HG03558 (cell line): ENCODE data around the gene AOC2.
"Not testable (repeated sequence)": the region's sequence is repeated elsewhere in the genome, so short reads cannot be mapped to it uniquely, and the experiment has no call there.

Source experiments
- ATAC-seq: cut with Tn5 transposase; IDR thresholded peaks from one replicate; pipeline ENCODE4 v1.9.1; 2021; ENCODE audit warnings: moderate number of reproducible peaks; ENCODE audit not compliant: unreplicated experiment; ENCODE audit errors: extremely low read depth

The AOC2 gene

GRCh38 chr17:42832213-42832933 is 12.0 kb upstream of the AOC2 start:
- no peak for ATAC-seq

- peak; percentile 72 for ATAC-seq
These were observed 11.2 kb upstream of the AOC2 start, which contains the start of gene PSME3 for GRCh38 chr17:42832934-42833766. Gene PSME3, plus strand, starts transcription at chr17:42833397. Its CDS starts 235 bp downstream, at chr17:42833632.

- ATAC-seq: no peak
These were observed 10.5 kb upstream of the AOC2 start for GRCh38 chr17:42833767-42834422.

GRCh38 chr17:42835732-42836131 is 8.6 kb upstream of the AOC2 start:
- no peak for ATAC-seq

GRCh38 chr17:42841975-42842685 is 2.2 kb upstream of the AOC2 start:
- ATAC-seq: no peak

- no peak for ATAC-seq
These were observed 934 bp upstream of the AOC2 start for GRCh38 chr17:42843358-42843934.

GRCh38 chr17:42844761-42845555 is 578 bp downstream of the AOC2 start:
- ATAC-seq: no peak

GRCh38 chr17:42845556-42845917 is 1.2 kb downstream of the AOC2 start:
- no peak for ATAC-seq

GRCh38 chr17:42845918-42846593 is 1.7 kb downstream of the AOC2 start:
- no peak for ATAC-seq

- no peak for ATAC-seq
These were observed 2.4 kb downstream of the AOC2 start for GRCh38 chr17:42846594-42847280.

- no peak for ATAC-seq
These were observed 3.7 kb downstream of the AOC2 start for GRCh38 chr17:42848093-42848492.

- ATAC-seq: no peak
These were observed 4.7 kb downstream of the AOC2 start for GRCh38 chr17:42849031-42849430.

- ATAC-seq: no peak
These were observed 5.2 kb downstream of the AOC2 start for GRCh38 chr17:42849451-42850181.

- ATAC-seq: no peak
These were observed 6.6 kb downstream of the AOC2 start, which contains the start of gene AOC3 for GRCh38 chr17:42850954-42851353. Gene AOC3, plus strand, starts transcription at chr17:42851199. Its CDS starts 145 bp downstream, at chr17:42851344.

GRCh38 chr17:42851371-42852240 is 7.2 kb downstream of the AOC2 start:
- ATAC-seq: not testable (repeated sequence)

- no peak for ATAC-seq
These were observed 8.0 kb downstream of the AOC2 start for GRCh38 chr17:42852351-42852750.
